Keratinocyte (primary cell): Measurements from ENCODE around the gene ATP13A3. TPM values are rescaled to one million over a fixed set of nuclear protein-coding genes. Genes with fewer than 3 reads are reported as not detected.

Source experiments
- DNase-seq: peaks from one replicate; pipeline ENCODE4 v3.0.0-alpha.2; 2011; ENCODE audit warnings: low read depth, missing footprints, low spot score
- FAIRE-seq: peaks from 2 replicates; lab custom pipeline; 2011; peaks lifted over from hg19 to GRCh38; lab: Jason Lieb, UNC
- H2AFZ ChIP-seq: 2 replicates; pipeline ENCODE4 v1.6.0; 2012; ENCODE audit warnings: low read length, control low read depth, inconsistent platforms; ENCODE audit not compliant: control insufficient read depth
- H3K27ac ChIP-seq: 2 replicates; pipeline ENCODE4 v1.5.1; 2011; ENCODE audit warnings: low read length; ENCODE audit not compliant: control insufficient read depth, insufficient read depth
- H3K27me3 ChIP-seq: 3 replicates; pipeline ENCODE4 v1.6.0; 2011; ENCODE audit warnings: low read length; ENCODE audit not compliant: control insufficient read depth, insufficient read depth; ENCODE audit errors: extremely low read depth
- H3K36me3 ChIP-seq, 2 experiments: 2 replicates in 1 of 2; 3 replicates in 1 of 2; pipeline ENCODE4 v1.5.1; 2011; ENCODE audit warnings: low read length in 2 of 2, mild to moderate bottlenecking in 1 of 2; ENCODE audit not compliant: control insufficient read depth in 2 of 2, insufficient read depth in 2 of 2; ENCODE audit errors: extremely low read depth in 1 of 2
- H3K4me1 ChIP-seq: 3 replicates; pipeline ENCODE4 v1.5.1; 2011; ENCODE audit warnings: low read length; ENCODE audit not compliant: control insufficient read depth, insufficient read depth; ENCODE audit errors: extremely low read depth
- H3K4me2 ChIP-seq: 3 replicates; pipeline ENCODE4 v1.6.0; 2011; ENCODE audit warnings: low read depth, low read length; ENCODE audit not compliant: control insufficient read depth, insufficient read depth; ENCODE audit errors: extremely low read depth
- H3K4me3 ChIP-seq, 3 experiments: fragments of 200-600 bp in 1 of 3; sonication (generic) in 1 of 3; 2 replicates in 2 of 3; 3 replicates in 1 of 3; pipeline ENCODE4 v1.5.1; 2011 to 2016; ENCODE audit warnings: low read length in 3 of 3, mild to moderate bottlenecking in 3 of 3, control low read depth in 2 of 3, inconsistent platforms in 1 of 3, low read depth in 1 of 3, mixed read lengths in 1 of 3, mixed run types in 1 of 3, moderate library complexity in 1 of 3; ENCODE audit not compliant: control insufficient read depth in 2 of 3, insufficient read depth in 2 of 3; ENCODE audit errors: extremely low read depth in 1 of 3
- H3K79me2 ChIP-seq: 2 replicates; pipeline ENCODE4 v1.6.0; 2012; ENCODE audit warnings: low read length; ENCODE audit not compliant: control insufficient read depth, insufficient read depth
- H3K9ac ChIP-seq: 3 replicates; pipeline ENCODE4 v1.6.0; 2011; ENCODE audit warnings: low read length; ENCODE audit not compliant: control insufficient read depth, insufficient read depth; ENCODE audit errors: extremely low read depth
- H3K9me1 ChIP-seq: 3 replicates; pipeline ENCODE4 v1.6.0; 2011; ENCODE audit warnings: low read length; ENCODE audit not compliant: control insufficient read depth, insufficient read depth; ENCODE audit errors: extremely low read depth
- H3K9me3 ChIP-seq: 2 replicates; pipeline ENCODE4 v1.5.1; 2012; ENCODE audit warnings: low read depth, low read length; ENCODE audit not compliant: control insufficient read depth
- H4K20me1 ChIP-seq: 3 replicates; pipeline ENCODE4 v1.6.0; 2011; ENCODE audit warnings: low read length; ENCODE audit not compliant: control insufficient read depth, insufficient read depth; ENCODE audit errors: extremely low read depth
- EZH2 ChIP-seq: IDR thresholded peaks from one replicate; pipeline ENCODE4 v1.6.1; 2012; ENCODE audit warnings: inconsistent platforms, mild to moderate bottlenecking, low read length, moderate library complexity
- dilution Hi-C: fragments of 300-500 bp; cut with MboI; formaldehyde crosslinking; loops from one replicate; pipeline ENCODE4 v1.7.0; 2020; ENCODE audit warnings: low sequenced_read_pairs; ENCODE audit not compliant: extremely low pct_ligation_motif_present
- polyA plus RNA-seq, 5 experiments: library from polyadenylated mRNA; depleted of rRNA in 3 of 5; stranded (reverse) in 3 of 5; stranded (forward) in 1 of 5; unstranded in 1 of 5; fragments of >200 nt; gene quantifications; 1 replicate in 1 of 5; 2 replicates in 3 of 5; 3 replicates in 1 of 5; pipeline versions ENCODE4 v1.2.1 to v1.2.3, GENCODE V29; 2011 to 2012; ENCODE audit warnings: missing spikeins in 2 of 5, low read depth in 1 of 5, low replicate concordance in 1 of 5
- TF ChIP-seq, protein P1 (sequence below), 3 experiments: IDR thresholded peaks in 1 of 3; conservative IDR thresholded peaks in 1 of 3; optimal IDR thresholded peaks in 1 of 3; 2 replicates in 2 of 3; 3 replicates in 1 of 3; pipeline versions ENCODE3 to v1.5.1; 2011; ENCODE audit warnings: low read length in 3 of 3, mild to moderate bottlenecking in 3 of 3, moderate library complexity in 2 of 3, control low read depth in 1 of 3, inconsistent platforms in 1 of 3; ENCODE audit not compliant: insufficient read depth in 2 of 3; ENCODE audit errors: extremely low read depth in 1 of 3

The ATP13A3 gene
- polyA plus RNA-seq, 1 donor (not counting 4 experiments of a cell fraction or from before 2014, with no cell fraction given): 103 TPM

DNA sequence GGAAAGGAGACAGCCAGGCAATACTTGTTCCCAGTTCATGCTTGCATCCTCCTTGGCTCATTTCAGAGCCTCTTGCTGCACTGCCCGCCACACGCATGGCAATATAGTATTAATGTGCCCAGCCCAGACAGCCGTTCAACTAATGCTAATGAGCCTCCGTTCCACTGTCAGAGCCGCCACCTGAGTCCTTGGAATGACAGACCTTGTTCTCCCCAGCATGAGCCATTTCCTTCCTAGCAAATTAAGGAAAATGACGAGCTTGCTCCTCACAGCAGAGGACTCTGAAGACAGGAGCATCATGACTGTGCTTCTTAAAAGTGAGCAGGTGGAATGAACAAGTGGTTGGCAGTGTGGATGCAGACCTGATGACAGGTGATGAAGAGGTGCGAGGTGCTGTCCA is 106.5 kb downstream of the ATP13A3 start:
- no peak overlapping the region for H3K4me2 ChIP-seq
- no peaks in the 10 kb centered on the region for H3K9me3 ChIP-seq
- H3K9me1 ChIP-seq: no peaks in the 10 kb centered on the region
- DNase-seq (no peak), FAIRE-seq (no peak)
- no peak overlapping the region for H3K4me3 ChIP-seq
- no peaks in the 10 kb centered on the region for H4K20me1 ChIP-seq
- TF ChIP-seq, protein P1, sequence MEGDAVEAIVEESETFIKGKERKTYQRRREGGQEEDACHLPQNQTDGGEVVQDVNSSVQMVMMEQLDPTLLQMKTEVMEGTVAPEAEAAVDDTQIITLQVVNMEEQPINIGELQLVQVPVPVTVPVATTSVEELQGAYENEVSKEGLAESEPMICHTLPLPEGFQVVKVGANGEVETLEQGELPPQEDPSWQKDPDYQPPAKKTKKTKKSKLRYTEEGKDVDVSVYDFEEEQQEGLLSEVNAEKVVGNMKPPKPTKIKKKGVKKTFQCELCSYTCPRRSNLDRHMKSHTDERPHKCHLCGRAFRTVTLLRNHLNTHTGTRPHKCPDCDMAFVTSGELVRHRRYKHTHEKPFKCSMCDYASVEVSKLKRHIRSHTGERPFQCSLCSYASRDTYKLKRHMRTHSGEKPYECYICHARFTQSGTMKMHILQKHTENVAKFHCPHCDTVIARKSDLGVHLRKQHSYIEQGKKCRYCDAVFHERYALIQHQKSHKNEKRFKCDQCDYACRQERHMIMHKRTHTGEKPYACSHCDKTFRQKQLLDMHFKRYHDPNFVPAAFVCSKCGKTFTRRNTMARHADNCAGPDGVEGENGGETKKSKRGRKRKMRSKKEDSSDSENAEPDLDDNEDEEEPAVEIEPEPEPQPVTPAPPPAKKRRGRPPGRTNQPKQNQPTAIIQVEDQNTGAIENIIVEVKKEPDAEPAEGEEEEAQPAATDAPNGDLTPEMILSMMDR (optimal IDR thresholded peaks at IDR 0.05 in 1 of 3, IDR thresholded peaks at IDR 0.05 in 1 of 3, conservative IDR thresholded peaks at IDR 0.05 in 1 of 3; ENCODE audit: extremely low read depth in 1 of 3, insufficient read depth in 2 of 3, low read length in 3 of 3): no peak
- no peak for TF ChIP-seq EZH2
- no peaks in the 10 kb centered on the region for H3K4me1 ChIP-seq
- H3K36me3 ChIP-seq: no peaks in the 10 kb centered on the region
- no peak overlapping the region for H3K9ac ChIP-seq
- no peaks in the 10 kb centered on the region for H3K79me2 ChIP-seq
- peaks cover 14% of the 10 kb centered on the region for H3K27me3 ChIP-seq
- H2AFZ ChIP-seq: no peak overlapping the region
- dilution Hi-C loops: no loop called here
- no peak overlapping the region for H3K27ac ChIP-seq

DNA sequence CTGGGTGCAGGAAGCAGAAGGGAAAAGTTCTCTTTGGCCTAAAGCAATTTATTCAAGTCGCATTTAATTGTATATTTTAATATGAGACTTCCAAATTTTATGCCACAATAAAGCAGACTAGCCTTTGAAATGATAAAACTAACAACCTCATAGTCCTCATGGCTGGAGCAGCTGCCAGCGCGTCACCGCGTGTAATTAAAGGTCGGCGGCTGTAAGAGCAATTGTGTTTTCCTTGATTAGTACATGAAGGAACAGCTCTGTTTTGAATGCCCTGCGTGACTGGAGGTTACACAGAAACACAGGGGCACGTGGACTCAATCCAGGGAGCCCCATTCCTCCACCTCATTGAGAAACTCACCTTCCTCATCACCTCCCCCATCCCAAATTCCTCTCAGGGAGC is 107.2 kb downstream of the ATP13A3 start:
- Histone ChIP-seq H3K27me3 (peaks cover 14% of the 10 kb centered on the region), H3K79me2 (no peaks in the 10 kb centered on the region), H3K9me1 (no peaks in the 10 kb centered on the region), H4K20me1 (no peaks in the 10 kb centered on the region), H3K4me3 (no peak overlapping the region), H3K36me3 (no peaks in the 10 kb centered on the region), H2AFZ (no peak overlapping the region), H3K4me1 (no peaks in the 10 kb centered on the region), H3K9ac (no peak overlapping the region), H3K9me3 (no peaks in the 10 kb centered on the region), H3K27ac (no peak overlapping the region), H3K4me2 (no peak overlapping the region)
- no peak for DNase-seq
- no peak for FAIRE-seq
- TF ChIP-seq, protein P1 (optimal IDR thresholded peaks at IDR 0.05 in 1 of 3, IDR thresholded peaks at IDR 0.05 in 1 of 3, conservative IDR thresholded peaks at IDR 0.05 in 1 of 3; ENCODE audit: extremely low read depth in 1 of 3, insufficient read depth in 2 of 3, low read length in 3 of 3): no peak
- TF ChIP-seq EZH2: no peak
- dilution Hi-C loops: no loop called here
